Glomerular visceral epithelial cell (primary cell): Measurements from ENCODE around the gene CHRNG.
"Not testable (repeated sequence)": the region's sequence is repeated elsewhere in the genome, so short reads cannot be mapped to it uniquely, and the experiment has no call there.

Experiments
- DNase-seq: peaks from one replicate; pipeline ENCODE4 v3.0.0-alpha.2; 2016; ENCODE audit errors: extremely low spot score

Gene CHRNG

DNA sequence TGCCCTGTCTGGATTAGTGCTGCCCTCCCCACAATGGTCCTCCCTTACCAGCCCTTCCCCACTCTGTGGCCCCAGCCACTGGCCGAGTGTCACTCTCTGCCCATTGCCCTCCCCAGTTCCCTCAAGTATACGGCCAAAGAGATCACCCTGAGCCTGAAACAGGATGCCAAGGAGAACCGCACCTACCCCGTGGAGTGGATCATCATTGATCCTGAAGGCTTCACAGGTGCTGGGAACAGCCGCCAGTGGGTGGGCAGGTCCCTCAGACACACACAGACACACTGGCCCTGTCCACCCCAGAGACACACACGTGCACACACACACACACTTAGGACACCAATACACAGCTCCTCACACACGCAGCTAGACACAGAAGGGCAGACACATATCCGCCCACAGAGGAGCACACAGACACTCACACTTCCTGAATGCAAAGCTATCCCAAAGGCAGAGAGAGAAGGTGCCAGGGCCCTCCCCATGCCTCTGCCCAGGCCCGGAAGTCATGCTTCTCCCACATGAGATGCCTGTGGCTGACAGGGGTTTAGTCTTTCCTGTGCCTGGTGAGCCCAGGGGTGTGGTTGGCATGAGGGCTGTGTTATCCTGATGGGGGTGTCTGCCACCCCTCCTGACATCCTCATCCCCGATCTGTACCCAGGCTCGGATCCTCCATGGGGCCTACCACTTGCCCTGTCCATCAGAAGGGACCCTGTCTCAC lies 10.6 kb upstream of the CHRNG start:
- no peak for DNase-seq

- DNase-seq = no peak
Observed at GRCh38 chr2:232529806-232530547, 9.5 kb upstream of the CHRNG start.

DNA sequence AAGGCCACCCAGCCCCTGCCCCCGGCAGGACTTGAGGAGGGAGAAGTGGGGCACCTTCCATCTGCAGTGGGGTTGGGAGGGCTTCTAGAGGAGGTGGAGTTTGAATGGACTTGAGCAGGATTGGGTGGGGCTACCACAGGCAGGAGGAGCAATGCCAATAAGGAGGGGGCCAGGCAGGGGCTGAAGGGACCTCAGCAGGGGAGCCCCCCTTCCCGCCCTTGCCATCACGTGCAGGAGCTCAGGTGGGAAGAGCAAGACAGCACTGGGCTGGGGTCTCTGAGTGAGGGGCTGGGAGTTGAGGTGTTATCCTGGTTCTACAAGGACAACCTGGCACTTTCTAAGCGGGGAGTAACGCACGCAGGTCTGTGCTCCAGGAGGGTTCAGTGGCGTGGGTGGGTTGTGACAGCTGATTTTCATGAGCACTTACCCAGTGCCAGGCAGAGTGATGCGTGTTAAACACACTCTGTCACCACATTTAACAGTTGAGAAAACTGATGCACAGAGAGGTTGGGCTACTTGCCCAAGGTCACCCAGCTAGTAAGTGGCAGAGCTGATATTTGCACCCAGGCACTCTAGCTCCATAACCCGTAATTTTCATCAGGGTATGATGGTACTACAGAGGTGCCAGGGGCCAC lies 8.7 kb upstream of the CHRNG start:
- no peak for DNase-seq

GRCh38 chr2:232532419-232532818 lies 7.1 kb upstream of the CHRNG start:
- no peak for DNase-seq

GRCh38 chr2:232532821-232533220 lies 6.7 kb upstream of the CHRNG start:
- DNase-seq = not testable (repeated sequence)

DNA sequence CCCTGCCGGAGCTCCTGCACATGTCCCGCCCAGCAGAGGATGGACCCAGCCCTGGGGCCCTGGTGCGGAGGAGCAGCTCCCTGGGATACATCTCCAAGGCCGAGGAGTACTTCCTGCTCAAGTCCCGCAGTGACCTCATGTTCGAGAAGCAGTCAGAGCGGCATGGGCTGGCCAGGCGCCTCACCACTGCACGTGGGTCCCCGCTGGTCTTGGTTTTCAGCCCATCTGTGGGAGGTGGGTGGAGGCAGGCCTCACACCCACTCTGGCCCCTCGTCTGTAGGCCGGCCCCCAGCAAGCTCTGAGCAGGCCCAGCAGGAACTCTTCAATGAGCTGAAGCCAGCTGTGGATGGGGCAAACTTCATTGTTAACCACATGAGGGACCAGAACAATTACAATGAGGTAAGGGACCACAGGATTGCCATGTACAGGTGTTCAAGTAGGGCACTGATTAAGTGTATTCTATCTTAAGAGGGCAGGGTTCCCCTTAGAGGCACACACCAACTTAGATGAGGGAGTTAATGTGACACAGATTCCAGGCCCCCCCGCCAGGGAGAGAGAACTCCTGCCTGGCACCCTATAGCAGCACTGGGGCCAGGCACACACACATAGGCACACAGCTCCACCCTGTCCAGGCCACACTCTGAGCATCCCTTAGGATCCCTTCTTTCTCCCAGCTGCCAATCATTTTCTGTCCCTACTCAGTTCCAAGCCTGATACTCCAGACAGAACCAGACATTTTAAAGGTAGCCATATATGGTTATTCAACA lies 5.4 kb upstream of the CHRNG start:
- DNase-seq = no peak

- DNase-seq = no peak
Observed at GRCh38 chr2:232534940-232535651, 4.4 kb upstream of the CHRNG start.

GRCh38 chr2:232535761-232536530 lies 3.5 kb upstream of the CHRNG start:
- DNase-seq = no peak

GRCh38 chr2:232537079-232537478 lies 2.4 kb upstream of the CHRNG start:
- DNase-seq = no peak

DNA sequence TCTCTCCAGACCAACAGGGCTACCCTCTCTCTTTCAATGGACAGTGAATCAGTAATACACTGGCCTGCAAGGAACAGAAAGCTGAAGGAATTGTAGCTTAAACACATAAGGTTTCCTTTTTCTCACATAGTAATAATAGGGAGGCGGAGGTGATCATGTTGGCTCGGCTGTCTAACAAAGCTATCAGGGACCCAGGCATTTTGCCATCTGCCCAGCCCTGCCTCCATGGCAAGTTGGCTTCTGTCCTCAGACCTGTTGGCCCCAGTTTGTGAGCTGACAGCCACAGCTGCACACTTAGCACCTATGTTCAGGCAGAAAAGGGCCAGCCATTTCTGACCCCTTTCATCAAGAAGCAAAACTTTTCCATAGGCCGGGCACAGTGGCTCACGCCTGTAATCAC lies 2.0 kb upstream of the CHRNG start:
- DNase-seq = no peak

GRCh38 chr2:232538671-232539070 lies 821 bp upstream of the CHRNG start:
- DNase-seq = no peak

GRCh38 chr2:232540441-232541041 lies 1.0 kb downstream of the CHRNG start:
- no peak for DNase-seq

- no peak for DNase-seq
Observed at GRCh38 chr2:232541195-232541960, 1.9 kb downstream of the CHRNG start.

DNA sequence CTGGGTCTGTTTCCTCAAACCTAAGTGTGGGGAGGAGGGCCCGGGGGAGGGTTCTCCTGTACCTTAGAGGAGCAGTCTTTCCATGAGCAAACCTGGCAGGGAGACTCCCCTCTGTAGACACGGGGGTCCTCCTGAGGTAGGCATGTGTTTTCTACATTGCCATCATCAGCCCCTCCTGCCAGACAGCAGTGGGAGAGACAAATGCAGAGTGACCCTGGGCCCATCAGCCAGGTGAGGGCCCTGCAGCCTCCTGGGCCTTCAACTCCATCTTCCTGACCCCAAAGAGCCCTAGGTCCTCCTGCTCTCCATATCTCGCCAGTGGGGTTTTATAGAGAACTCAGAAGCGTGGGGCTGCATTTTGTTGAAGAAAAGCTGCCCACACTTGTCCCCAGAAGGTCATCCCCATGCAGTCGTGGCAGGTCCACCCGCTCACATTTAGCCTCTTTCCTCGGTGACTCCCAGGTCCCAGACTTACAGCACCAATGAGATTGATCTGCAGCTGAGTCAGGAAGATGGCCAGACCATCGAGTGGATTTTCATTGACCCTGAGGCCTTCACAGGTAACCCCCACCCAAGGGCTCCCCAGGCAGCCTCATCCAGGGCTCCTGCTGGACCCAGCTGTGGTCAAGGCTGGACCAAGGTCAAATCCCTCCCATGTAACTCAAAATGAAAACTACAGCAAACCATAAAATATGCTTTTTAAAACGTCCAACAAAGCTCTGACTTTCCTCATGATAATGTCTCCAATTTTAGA lies 2.6 kb downstream of the CHRNG start:
- no peak for DNase-seq

GRCh38 chr2:232542715-232543467 lies 3.4 kb downstream of the CHRNG start:
- no peak for DNase-seq

DNA sequence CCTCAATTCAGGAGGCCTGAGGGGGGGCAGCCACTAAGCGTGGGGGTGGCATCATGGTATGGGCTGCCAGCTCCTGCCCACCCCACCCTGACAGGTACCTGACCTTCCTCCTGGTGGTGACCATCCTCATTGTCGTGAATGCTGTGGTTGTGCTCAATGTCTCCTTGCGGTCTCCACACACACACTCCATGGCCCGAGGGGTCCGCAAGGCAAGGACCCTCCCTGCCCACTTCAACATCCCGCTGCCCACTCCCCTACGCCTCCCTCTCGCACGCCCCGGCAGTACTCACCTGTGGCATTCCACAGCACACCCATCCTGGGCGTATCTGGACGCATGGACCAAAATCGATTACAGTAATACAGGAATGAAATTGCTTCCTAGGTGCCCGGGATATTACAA lies 4.0 kb downstream of the CHRNG start:
- no peak for DNase-seq

DNA sequence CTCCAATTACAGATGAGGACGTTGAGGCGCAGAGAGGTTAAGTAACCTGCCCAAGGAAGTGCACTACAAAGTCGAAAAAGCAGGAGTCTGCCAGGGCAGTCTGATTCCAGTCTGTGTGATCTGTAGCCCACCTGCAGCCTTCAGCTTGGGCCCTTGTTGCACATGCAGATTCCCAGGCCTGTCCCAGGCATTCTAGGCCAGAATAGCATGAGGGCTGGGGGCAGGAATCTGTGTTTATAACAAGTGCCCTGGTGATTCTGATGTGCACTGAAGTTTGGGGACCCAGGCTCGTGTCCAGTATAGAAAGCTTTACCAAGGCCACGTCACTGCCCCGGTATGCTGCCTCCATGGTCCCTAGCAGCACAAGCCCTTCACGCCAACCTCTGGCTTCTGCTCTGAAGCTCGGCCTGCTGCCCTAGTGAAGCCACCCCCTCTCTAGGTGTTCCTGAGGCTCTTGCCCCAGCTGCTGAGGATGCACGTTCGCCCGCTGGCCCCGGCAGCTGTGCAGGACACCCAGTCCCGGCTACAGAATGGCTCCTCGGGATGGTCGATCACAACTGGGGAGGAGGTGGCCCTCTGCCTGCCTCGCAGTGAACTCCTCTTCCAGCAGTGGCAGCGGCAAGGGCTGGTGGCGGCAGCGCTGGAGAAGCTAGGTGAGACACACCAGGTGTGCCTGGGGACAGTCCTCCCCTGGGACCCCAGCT lies 4.6 kb downstream of the CHRNG start:
- DNase-seq = no peak

DNA sequence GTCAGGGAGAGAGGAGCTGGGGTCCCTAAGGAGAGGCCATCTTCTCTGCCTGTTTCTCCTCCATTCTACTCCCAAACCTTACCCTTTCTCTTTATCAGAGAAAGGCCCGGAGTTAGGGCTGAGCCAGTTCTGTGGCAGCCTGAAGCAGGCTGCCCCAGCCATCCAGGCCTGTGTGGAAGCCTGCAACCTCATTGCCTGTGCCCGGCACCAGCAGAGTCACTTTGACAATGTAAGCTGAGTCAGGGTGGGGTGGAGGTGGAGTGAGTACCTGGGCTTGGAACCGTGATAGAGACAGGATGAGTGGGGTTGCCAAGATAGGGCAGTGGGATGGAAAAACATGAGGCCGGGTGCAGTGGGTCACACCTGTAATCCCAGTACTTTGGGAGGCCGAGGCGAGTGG lies 5.2 kb downstream of the CHRNG start:
- no peak for DNase-seq
